BJ (cell line): Measurements from ENCODE around the gene KLHDC3. TPM values are rescaled to one million over a fixed set of nuclear protein-coding genes. Genes with fewer than 3 reads are reported as not detected.

Experiments
- CTCF ChIA-PET: fragments of 350-600 bp; formaldehyde crosslinking; extraction: SDS; loops from one replicate; lab custom pipeline; 2021; ENCODE audit warnings: antibody characterized with exemption, inconsistent platforms; lab: Yijun Ruan, JAX
- POLR2A ChIA-PET: fragments of 300-600 bp; sonication (Branson Sonifier 250); formaldehyde crosslinking; extraction: SDS; loops from one replicate; lab custom pipeline; 2021; ENCODE audit warnings: antibody characterized with exemption; lab: Charles Lee
- DNase-seq: peaks from one replicate; pipeline ENCODE4 v3.0.0-alpha.2; 2011; ENCODE audit warnings: low read depth
- H3K27me3 ChIP-seq: 2 replicates; pipeline ENCODE4 v1.6.0; 2011; ENCODE audit warnings: low read length; ENCODE audit not compliant: control insufficient read depth, insufficient read depth
- H3K36me3 ChIP-seq: 2 replicates; pipeline ENCODE4 v1.5.1; 2011; ENCODE audit warnings: low read length; ENCODE audit not compliant: control insufficient read depth, insufficient read depth
- H3K4me3 ChIP-seq: 2 replicates; pipeline ENCODE4 v1.5.1; 2011; ENCODE audit warnings: low read depth, mild to moderate bottlenecking, control low read depth, low read length
- polyA plus RNA-seq: library from polyadenylated mRNA; depleted of rRNA; stranded (reverse); fragments of >200 nt; gene quantifications from 2 replicates; pipeline ENCODE4 v1.2.3, GENCODE V29; 2011
- TF ChIP-seq, protein P1 (sequence below): IDR thresholded peaks from 2 replicates; pipeline ENCODE4 v1.5.1; 2011; ENCODE audit warnings: low read depth, mild to moderate bottlenecking, control low read depth, inconsistent platforms, low read length, moderate library complexity; ENCODE audit not compliant: insufficient read depth

The KLHDC3 gene
- polyA plus RNA-seq, 1 experiment, result 102 TPM

DNA sequence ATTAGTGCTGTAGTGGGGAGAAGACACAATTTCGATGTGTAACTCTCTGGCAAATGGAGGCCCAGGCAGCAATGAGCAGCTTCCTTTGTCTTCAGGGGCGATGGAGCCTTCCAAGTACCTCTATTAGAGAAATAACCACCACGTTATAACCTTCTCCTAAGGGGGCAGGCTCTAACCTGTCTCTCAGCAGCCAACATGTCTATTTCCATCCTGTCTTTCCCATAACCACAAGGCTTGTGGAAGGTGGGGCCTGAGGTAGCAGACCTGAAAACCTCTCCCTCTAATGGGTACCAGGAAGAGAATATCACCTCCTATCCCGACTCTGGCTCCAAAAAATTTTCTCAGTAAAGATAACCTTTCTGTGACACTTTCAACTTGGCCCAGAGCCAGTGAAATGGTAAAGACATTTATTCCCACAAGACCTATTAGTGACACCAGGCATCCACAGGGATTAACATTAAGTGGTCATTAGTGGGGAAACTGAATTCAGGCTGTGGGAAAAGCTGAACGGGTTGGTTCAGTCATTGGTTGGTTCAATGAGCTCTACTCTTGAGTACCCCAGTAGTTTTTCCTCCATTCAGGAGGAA is 39.0 kb upstream of the KLHDC3 start:
- Histone ChIP-seq H3K4me3 (no peak overlapping the region), H3K36me3 (no peaks in the 10 kb centered on the region), H3K27me3 (no peaks in the 10 kb centered on the region)
- CTCF ChIA-PET, result interaction anchor here (3.2 kb wide), 1 partner anchor 10 kb away, joined by 12 read pairs; no protein-coding TSS in a partner anchor
- POLR2A ChIA-PET, result no interaction called here
- TF ChIP-seq, protein P1, sequence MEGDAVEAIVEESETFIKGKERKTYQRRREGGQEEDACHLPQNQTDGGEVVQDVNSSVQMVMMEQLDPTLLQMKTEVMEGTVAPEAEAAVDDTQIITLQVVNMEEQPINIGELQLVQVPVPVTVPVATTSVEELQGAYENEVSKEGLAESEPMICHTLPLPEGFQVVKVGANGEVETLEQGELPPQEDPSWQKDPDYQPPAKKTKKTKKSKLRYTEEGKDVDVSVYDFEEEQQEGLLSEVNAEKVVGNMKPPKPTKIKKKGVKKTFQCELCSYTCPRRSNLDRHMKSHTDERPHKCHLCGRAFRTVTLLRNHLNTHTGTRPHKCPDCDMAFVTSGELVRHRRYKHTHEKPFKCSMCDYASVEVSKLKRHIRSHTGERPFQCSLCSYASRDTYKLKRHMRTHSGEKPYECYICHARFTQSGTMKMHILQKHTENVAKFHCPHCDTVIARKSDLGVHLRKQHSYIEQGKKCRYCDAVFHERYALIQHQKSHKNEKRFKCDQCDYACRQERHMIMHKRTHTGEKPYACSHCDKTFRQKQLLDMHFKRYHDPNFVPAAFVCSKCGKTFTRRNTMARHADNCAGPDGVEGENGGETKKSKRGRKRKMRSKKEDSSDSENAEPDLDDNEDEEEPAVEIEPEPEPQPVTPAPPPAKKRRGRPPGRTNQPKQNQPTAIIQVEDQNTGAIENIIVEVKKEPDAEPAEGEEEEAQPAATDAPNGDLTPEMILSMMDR, result no peak
- no peak for DNase-seq

DNA sequence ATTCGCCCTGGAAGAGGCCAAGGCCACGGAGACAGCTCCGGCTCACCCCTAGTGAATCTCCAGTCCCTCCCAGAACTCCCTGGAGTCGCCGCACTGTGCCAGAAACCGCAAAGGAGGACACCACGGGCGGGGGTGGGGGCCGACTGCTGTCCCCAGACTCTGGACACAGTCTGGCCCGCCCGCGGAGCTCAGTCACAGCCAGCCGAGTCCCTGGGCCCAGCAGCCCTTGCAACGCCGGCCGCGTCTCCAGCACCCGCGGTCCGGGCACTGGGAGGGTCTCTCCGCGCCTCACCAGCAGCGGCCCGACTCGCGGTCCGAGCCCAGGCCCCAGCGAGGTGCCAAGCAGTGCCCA is 35.6 kb upstream of the KLHDC3 start:
- ChIA-PET CTCF (interaction anchor here (0.9 to 3.1 kb wide), 6 partner anchors 9 to 165 kb away, joined by 3 to 14 read pairs (median 3); no protein-coding TSS in a partner anchor), POLR2A (interaction anchor here (0.6 kb wide), 2 partner anchors 12 to 839 kb away, joined by 4 to 5 read pairs; no protein-coding TSS in a partner anchor)
- TF ChIP-seq, protein P1, result no peak
- Histone ChIP-seq H3K36me3 (no peaks in the 10 kb centered on the region), H3K4me3 (peak overlapping the region; percentile 72), H3K27me3 (no peaks in the 10 kb centered on the region)
- DNase-seq, result no peak

DNA sequence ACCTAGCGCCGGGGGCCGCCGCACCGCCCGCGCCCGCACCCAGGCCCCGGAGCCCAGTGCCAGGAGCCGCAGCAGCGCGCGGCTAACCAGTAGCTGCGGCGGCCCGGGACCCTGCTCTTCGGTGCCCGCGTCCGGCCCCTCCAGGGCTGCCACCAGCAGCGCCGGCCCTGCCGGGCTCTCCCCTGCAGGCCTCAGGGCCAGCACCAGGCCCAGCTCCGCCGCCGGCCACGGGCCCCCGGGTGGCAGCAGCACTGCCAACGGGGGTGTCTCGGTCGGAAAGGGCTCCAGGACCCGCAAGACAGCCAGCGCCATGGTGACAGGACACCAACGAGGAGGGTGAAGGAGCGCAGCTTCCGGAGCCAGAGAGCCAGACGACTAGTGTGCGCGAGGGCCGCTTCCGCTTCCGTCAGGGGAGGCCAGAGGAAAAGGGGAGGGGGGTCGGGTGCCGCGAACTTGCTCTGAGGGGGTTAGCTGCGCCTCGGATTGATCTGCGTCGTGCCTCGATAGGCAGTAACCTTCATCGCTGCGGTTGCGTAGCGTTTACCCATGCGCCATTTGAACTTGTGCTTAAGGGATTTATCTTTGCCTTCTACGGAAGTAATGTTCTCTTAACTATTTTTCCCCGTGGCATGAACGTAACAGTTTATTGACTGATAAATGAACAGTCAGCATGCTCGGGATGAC is 35.1 kb upstream of the KLHDC3 start, which contains the start of gene PEX6:
Gene PEX6, minus strand, starts transcription at position 343 of the 684 bp plus-strand sequence. Its CDS starts 31 bp downstream, at position 312.
- TF ChIP-seq, protein P1, result no peak
- DNase-seq, result no peak
- H3K4me3 ChIP-seq, result peak within 1 kb of the TSS; percentile 72
- no peaks in the 10 kb centered on the region for H3K27me3 ChIP-seq
- POLR2A ChIA-PET, result interaction anchor here (0.6 kb wide), 2 partner anchors 11 to 839 kb away, joined by 4 to 5 read pairs; no protein-coding TSS in a partner anchor
- no peaks in the 10 kb centered on the region for H3K36me3 ChIP-seq
- CTCF ChIA-PET, result interaction anchor here (0.9 to 3.1 kb wide), 8 partner anchors 8 to 164 kb away, joined by 3 to 14 read pairs (median 3); partner anchors contain the start of gene GNMT

DNA sequence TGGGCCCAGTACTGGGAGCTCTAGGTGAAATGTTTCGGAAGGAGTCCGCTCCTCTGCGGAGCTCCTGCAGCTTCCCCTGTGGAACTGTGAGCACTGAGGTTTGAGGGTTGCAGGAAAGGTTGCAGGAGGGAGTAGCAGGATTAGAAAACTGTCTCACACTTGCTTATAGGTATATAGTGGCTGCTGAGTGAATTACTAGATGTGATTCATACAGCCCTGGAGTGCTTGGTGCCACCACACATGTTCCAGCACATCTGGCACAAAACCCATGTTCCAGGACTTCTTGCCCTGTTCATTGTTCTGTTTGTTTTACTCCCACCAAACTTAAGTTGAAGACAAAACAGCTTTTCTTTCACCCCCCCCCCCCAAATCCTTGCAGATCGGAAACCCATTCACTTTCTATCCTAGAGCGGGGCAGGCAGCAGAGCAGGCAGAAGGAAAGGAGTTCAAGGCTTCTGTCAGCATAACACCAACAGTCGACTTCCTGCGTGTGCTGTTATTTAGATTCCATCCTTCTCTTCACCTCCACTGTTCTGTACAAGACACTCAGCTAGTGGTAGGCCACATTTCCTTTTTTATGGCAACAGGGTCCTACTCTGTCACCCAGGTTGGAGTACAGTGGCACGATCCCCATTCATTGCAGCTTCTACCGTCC is 34.4 kb upstream of the KLHDC3 start:
- ChIA-PET POLR2A (no interaction called here), CTCF (interaction anchor here (1.0 to 3.1 kb wide), 6 partner anchors 8 to 164 kb away, joined by 3 to 14 read pairs (median 3); partner anchors contain the start of gene GNMT)
- H3K36me3 ChIP-seq, result no peaks in the 10 kb centered on the region
- no peaks in the 10 kb centered on the region for H3K27me3 ChIP-seq
- TF ChIP-seq, protein P1, result no peak
- peak overlapping the region; percentile 72 for H3K4me3 ChIP-seq
- no peak for DNase-seq
